ENCODE measurements around the gene BNIP5.

Gene BNIP5

DNA sequence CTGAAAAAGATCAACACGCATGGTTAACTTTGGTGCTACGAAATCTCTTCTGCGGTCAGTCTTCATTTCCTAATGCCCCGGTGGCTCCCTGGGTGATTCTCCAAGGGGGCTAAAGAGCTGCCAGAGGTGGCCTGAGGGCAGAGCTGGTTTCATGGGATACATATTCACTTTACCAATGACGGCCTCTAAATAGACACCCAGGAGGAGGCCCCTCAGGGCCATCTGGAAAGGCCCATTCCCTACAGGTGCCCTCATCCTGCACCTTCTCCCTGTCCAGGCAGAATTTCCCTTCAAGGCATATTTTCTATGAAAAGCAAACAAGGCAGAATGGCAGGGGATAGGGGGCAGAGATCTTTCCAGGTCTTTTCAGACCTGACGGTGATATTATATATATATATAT is 12.5 kb downstream of the BNIP5 start:
- H3K9me3 Mint-ChIP-seq, result no peaks in the 10 kb centered on the region
- H3K4me1 Mint-ChIP-seq, result no peaks in the 10 kb centered on the region
- H3K27ac Mint-ChIP-seq, result no peak overlapping the region
- no peak overlapping the region for H3K4me3 Mint-ChIP-seq
- H3K36me3 Mint-ChIP-seq, result no peaks in the 10 kb centered on the region
- no peaks in the 10 kb centered on the region for H3K27me3 Mint-ChIP-seq

GRCh38 chr6:36323062-36323461 is 13.6 kb downstream of the BNIP5 start:
- Mint-ChIP-seq H3K4me3 (no peak overlapping the region), H3K27me3 (no peaks in the 10 kb centered on the region), H3K27ac (no peak overlapping the region), H3K9me3 (no peaks in the 10 kb centered on the region), H3K36me3 (no peaks in the 10 kb centered on the region), H3K4me1 (no peaks in the 10 kb centered on the region)

- Mint-ChIP-seq H3K36me3 (no peaks in the 10 kb centered on the region), H3K9me3 (no peaks in the 10 kb centered on the region), H3K4me3 (no peak overlapping the region), H3K27ac (no peak overlapping the region), H3K27me3 (no peaks in the 10 kb centered on the region), H3K4me1 (no peaks in the 10 kb centered on the region)
These were observed 14.1 kb downstream of the BNIP5 start for GRCh38 chr6:36322591-36322990.

- no peak overlapping the region for H3K27ac Mint-ChIP-seq
- H3K4me3 Mint-ChIP-seq, result no peak overlapping the region
- H3K9me3 Mint-ChIP-seq, result no peaks in the 10 kb centered on the region
- H3K36me3 Mint-ChIP-seq, result no peaks in the 10 kb centered on the region
- H3K4me1 Mint-ChIP-seq, result no peaks in the 10 kb centered on the region
- H3K27me3 Mint-ChIP-seq, result no peaks in the 10 kb centered on the region
These were observed 16.2 kb downstream of the BNIP5 start for GRCh38 chr6:36320475-36320874.

GRCh38 chr6:36319821-36320220 is 16.9 kb downstream of the BNIP5 start:
- no peaks in the 10 kb centered on the region for H3K36me3 Mint-ChIP-seq
- no peaks in the 10 kb centered on the region for H3K4me1 Mint-ChIP-seq
- no peak overlapping the region for H3K4me3 Mint-ChIP-seq
- H3K27me3 Mint-ChIP-seq, result no peaks in the 10 kb centered on the region
- no peak overlapping the region for H3K27ac Mint-ChIP-seq
- H3K9me3 Mint-ChIP-seq, result no peaks in the 10 kb centered on the region

DNA sequence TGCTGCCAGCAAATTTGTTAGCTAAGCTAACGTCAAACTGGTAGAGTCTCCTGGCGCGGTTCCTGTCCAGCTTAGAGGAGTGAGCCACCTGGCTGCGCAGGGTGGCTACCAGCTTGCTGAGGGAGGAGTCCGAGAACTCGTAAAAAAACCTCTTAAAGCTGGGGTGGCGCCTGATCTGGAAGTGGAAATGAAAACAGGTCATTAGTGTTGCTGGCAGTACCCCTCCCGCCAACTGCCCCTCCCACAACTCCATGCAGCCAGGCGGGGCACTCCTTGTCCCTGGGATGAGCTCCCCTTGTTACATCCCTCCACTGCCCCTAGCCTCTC is 17.3 kb downstream of the BNIP5 start:
- H3K9me3 Mint-ChIP-seq, result no peaks in the 10 kb centered on the region
- H3K27ac Mint-ChIP-seq, result no peak overlapping the region
- H3K27me3 Mint-ChIP-seq, result no peaks in the 10 kb centered on the region
- H3K4me3 Mint-ChIP-seq, result no peak overlapping the region
- no peaks in the 10 kb centered on the region for H3K4me1 Mint-ChIP-seq
- no peaks in the 10 kb centered on the region for H3K36me3 Mint-ChIP-seq

- H3K4me1 Mint-ChIP-seq, result no peaks in the 10 kb centered on the region
- H3K9me3 Mint-ChIP-seq, result no peaks in the 10 kb centered on the region
- H3K27me3 Mint-ChIP-seq, result no peaks in the 10 kb centered on the region
- H3K4me3 Mint-ChIP-seq, result no peak overlapping the region
- H3K36me3 Mint-ChIP-seq, result no peaks in the 10 kb centered on the region
- H3K27ac Mint-ChIP-seq, result no peak overlapping the region
These were observed 17.8 kb downstream of the BNIP5 start for GRCh38 chr6:36318690-36319435.

DNA sequence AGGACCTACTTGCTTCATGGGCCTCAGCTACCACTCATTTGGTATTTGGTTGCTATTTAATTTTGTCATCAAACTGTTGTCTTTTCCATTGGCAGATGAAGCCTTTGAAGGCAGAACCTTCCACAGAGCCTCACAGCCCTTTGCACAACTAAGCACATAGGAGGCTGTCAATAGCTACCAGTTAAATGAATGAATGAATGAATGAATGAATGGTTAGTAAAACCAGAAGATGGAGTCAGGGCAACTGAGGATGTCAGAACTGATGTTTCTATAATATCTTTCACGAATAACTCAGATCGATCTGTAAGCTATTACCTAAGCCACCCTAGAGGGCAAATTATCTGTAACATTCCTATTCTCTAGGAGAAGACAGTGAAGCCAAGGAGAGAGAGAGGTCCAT is 19.1 kb downstream of the BNIP5 start:
- Mint-ChIP-seq H3K36me3 (no peaks in the 10 kb centered on the region), H3K9me3 (no peaks in the 10 kb centered on the region), H3K27ac (no peak overlapping the region), H3K4me3 (no peak overlapping the region), H3K27me3 (no peaks in the 10 kb centered on the region), H3K4me1 (no peaks in the 10 kb centered on the region)

DNA sequence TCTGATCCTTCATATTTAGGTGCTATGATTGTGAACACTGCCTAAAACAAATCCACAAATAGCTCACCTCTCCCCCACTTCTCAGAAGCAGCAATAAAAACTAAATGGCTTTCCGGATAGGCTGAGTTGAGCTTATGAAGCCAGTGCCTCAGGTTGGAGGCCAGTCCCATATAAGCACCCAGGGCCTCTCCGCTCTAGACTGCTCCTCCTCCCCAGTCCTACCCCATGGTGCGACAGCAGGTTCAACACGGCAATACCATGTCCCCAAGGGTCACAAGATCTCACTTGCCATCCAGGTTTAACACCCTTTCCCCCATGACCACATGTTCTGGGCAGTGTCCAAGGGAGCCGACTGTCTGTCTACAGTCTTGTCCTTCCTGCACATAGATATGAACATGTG is 20.8 kb downstream of the BNIP5 start:
- H3K4me3 Mint-ChIP-seq, result no peak overlapping the region

GRCh38 chr6:36314221-36315014 is 22.3 kb downstream of the BNIP5 start:
- Mint-ChIP-seq H3K36me3 (no peaks in the 10 kb centered on the region), H3K27ac (no peak overlapping the region), H3K9me3 (no peaks in the 10 kb centered on the region), H3K27me3 (no peaks in the 10 kb centered on the region), H3K4me1 (no peaks in the 10 kb centered on the region), H3K4me3 (no peak overlapping the region)

More for the DNA sequence above, 20.8 kb downstream of the BNIP5 start:
- H3K36me3 Mint-ChIP-seq, result no peaks in the 10 kb centered on the region
- no peak overlapping the region for H3K27ac Mint-ChIP-seq
- H3K27me3 Mint-ChIP-seq, result no peaks in the 10 kb centered on the region
- no peaks in the 10 kb centered on the region for H3K4me1 Mint-ChIP-seq
- no peaks in the 10 kb centered on the region for H3K9me3 Mint-ChIP-seq

- H3K36me3 Mint-ChIP-seq, result no peaks in the 10 kb centered on the region
- H3K4me1 Mint-ChIP-seq, result no peaks in the 10 kb centered on the region
- H3K9me3 Mint-ChIP-seq, result no peaks in the 10 kb centered on the region
- no peak overlapping the region for H3K27ac Mint-ChIP-seq
- H3K4me3 Mint-ChIP-seq, result no peak overlapping the region
- no peaks in the 10 kb centered on the region for H3K27me3 Mint-ChIP-seq
These were observed 23.1 kb downstream of the BNIP5 start for GRCh38 chr6:36313649-36313936.

- Mint-ChIP-seq H3K4me3 (no peak overlapping the region), H3K27me3 (no peaks in the 10 kb centered on the region), H3K27ac (no peak overlapping the region), H3K36me3 (no peaks in the 10 kb centered on the region), H3K4me1 (no peaks in the 10 kb centered on the region), H3K9me3 (no peaks in the 10 kb centered on the region)
These were observed 23.6 kb downstream of the BNIP5 start for GRCh38 chr6:36312854-36313648.

- H3K27me3 Mint-ChIP-seq, result no peaks in the 10 kb centered on the region
- H3K27ac Mint-ChIP-seq, result no peak overlapping the region
- no peaks in the 10 kb centered on the region for H3K36me3 Mint-ChIP-seq
- no peak overlapping the region for H3K4me3 Mint-ChIP-seq
- no peaks in the 10 kb centered on the region for H3K4me1 Mint-ChIP-seq
- no peaks in the 10 kb centered on the region for H3K9me3 Mint-ChIP-seq
These were observed 26.8 kb downstream of the BNIP5 start for GRCh38 chr6:36309900-36310299.

- Mint-ChIP-seq H3K27ac (no peak overlapping the region), H3K36me3 (no peaks in the 10 kb centered on the region), H3K27me3 (no peaks in the 10 kb centered on the region), H3K4me3 (no peak overlapping the region), H3K9me3 (no peaks in the 10 kb centered on the region), H3K4me1 (no peaks in the 10 kb centered on the region)
These were observed 27.5 kb downstream of the BNIP5 start for GRCh38 chr6:36309203-36309602.

DNA sequence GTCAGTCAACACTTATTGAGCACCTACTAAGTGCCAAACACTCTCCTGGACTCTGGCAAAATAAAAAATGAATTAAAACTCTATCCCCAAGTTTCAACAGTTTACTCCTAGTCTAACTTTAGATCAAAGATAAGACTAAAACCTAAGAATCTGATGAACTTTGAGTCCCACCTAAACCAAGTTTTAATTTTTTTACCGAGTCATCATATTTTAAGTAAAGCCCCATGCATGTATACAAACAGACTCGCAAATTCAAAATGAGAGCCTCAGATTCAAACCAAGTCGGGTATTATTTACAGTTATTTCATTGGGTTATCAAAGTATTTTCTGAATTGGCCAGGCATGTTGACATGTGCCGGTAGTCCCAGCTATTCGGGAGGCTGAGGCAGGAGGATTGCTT is 28.2 kb downstream of the BNIP5 start:
- no peaks in the 10 kb centered on the region for H3K4me1 Mint-ChIP-seq
- no peaks in the 10 kb centered on the region for H3K27me3 Mint-ChIP-seq
- no peaks in the 10 kb centered on the region for H3K36me3 Mint-ChIP-seq
- no peak overlapping the region for H3K27ac Mint-ChIP-seq
- H3K9me3 Mint-ChIP-seq, result no peaks in the 10 kb centered on the region
- H3K4me3 Mint-ChIP-seq, result no peak overlapping the region

- H3K9me3 Mint-ChIP-seq, result no peaks in the 10 kb centered on the region
- no peaks in the 10 kb centered on the region for H3K36me3 Mint-ChIP-seq
- no peak overlapping the region for H3K4me3 Mint-ChIP-seq
- H3K4me1 Mint-ChIP-seq, result no peaks in the 10 kb centered on the region
- H3K27ac Mint-ChIP-seq, result no peak overlapping the region
- H3K27me3 Mint-ChIP-seq, result no peaks in the 10 kb centered on the region
These were observed 30.3 kb downstream of the BNIP5 start for GRCh38 chr6:36306375-36306774.

Data from activated naive CD4-positive, alpha-beta T cell treated with anti-CD3 and anti-CD28 coated beads, Interleukin-2, amount 50 U/mL, for 24 hours (primary cell).